ENCODE data around the gene RUNX3. TPM values are rescaled to one million over a fixed set of nuclear protein-coding genes. Genes with fewer than 3 reads are reported as not detected.

The RUNX3 gene
- polyA plus RNA-seq, 1 experiment, result not detected

GRCh38 chr1:24849672-24850295 lies 80.3 kb downstream of the RUNX3 start:
- POLR2A ChIA-PET, result interaction anchor here (0.7 kb wide), 1 partner anchor 228 kb away, joined by 3 read pairs; no protein-coding TSS in a partner anchor
- no peak overlapping the region for H3K27ac ChIP-seq (ENCODE audit: low read depth, low read length)

More at GRCh38 chr1:24849672-24850295, 80.3 kb downstream of the RUNX3 start:
- H3K9me3 ChIP-seq (ENCODE audit: control insufficient read depth, insufficient read depth, low read length), result no peaks in the 10 kb centered on the region; the same call in 1 of the 2 replicates
- no peak overlapping the region for H3K4me3 ChIP-seq (ENCODE audit: low read depth, low read length)
- 0 out of 2 replicates have a peak, but pooled peaks have one; percentile 14 for TF ChIP-seq CTCF (IDR thresholded peaks at IDR 0.05; ENCODE audit: low read depth, low read length)
- DNase-seq (ENCODE audit: low read depth, low spot score), result no peak
- CTCF ChIA-PET, result interaction anchor here (0.7 to 1.4 kb wide), 5 partner anchors 15 to 355 kb away, joined by 3 to 4 read pairs (median 3); no protein-coding TSS in a partner anchor
- no peaks in the 10 kb centered on the region for H3K27me3 ChIP-seq (ENCODE audit: control insufficient read depth, insufficient read depth, low read length)

Small RNA genes within 50 kb of the gene (small RNA-seq; reads per million reads assigned to genes)
- gene MIR6731 (ENCODE audit: insufficient read length, low read depth), result not detected

Other genes starting within 250 kb of the RUNX3 start
- 412 and 561 TPM in 2 replicates for gene CLIC4, start 184.8 kb downstream of the RUNX3 start, polyA plus RNA-seq (2011; rRNA removed)